Sigmoid colon (tissue), 7 donors: ENCODE measurements around the gene THBS1. TPM values are rescaled to one million over a fixed set of nuclear protein-coding genes. Genes with fewer than 3 reads are reported as not detected.
A peak's percentile ranks its signal among the peaks of the same experiment; 100 is the strongest.

ENCODE experiments used
- DNase-seq: peaks from one replicate; pipeline ENCODE4 v3.0.0-alpha.2; 2019
- H3K27ac ChIP-seq, 4 donors: fragments of 200-600 bp; sonication (generic); one replicate each; pipeline ENCODE4 v1.5.1; 2016 to 2019; ENCODE audit warnings: mild to moderate bottlenecking in 1 of 4
- H3K27me3 ChIP-seq, 3 donors: fragments of 200-600 bp; sonication (generic); one replicate each; pipeline ENCODE4 v1.5.1; 2019; ENCODE audit warnings: mild to moderate bottlenecking in 1 of 3
- H3K36me3 ChIP-seq, 4 donors: fragments of 200-600 bp; sonication (generic); one replicate each; pipeline ENCODE4 v1.5.1; 2016 to 2019
- H3K4me1 ChIP-seq, 4 donors: fragments of 200-600 bp; sonication (generic); one replicate each; pipeline ENCODE4 v1.5.1; 2017 to 2019
- H3K4me3 ChIP-seq, 4 donors: fragments of 200-600 bp; sonication (generic); one replicate each; pipeline ENCODE4 v1.5.1; 2017 to 2019; ENCODE audit warnings: mild to moderate bottlenecking in 2 of 4, moderate library complexity in 1 of 4
- H3K9me3 ChIP-seq, 4 donors: fragments of 200-600 bp in 3 of 4; sonication (generic) in 3 of 4; one replicate each; pipeline versions ENCODE4 v1.5.1 to v1.6.1; 2013 to 2019
- CTCF ChIP-seq, 4 experiments: fragments of 450-650 bp in 3 of 4; fragments of 200-600 bp in 1 of 4; IDR thresholded peaks; one replicate each; pipeline ENCODE4 v1.5.1; 2016 to 2019; ENCODE audit warnings: antibody characterized with exemption in 4 of 4, mild to moderate bottlenecking in 3 of 4, moderate library complexity in 2 of 4
- EP300 ChIP-seq, 4 donors: sonication (generic); formaldehyde crosslinking; IDR thresholded peaks; one replicate each; pipeline ENCODE4 v1.6.1; 2017; ENCODE audit warnings: antibody characterized with exemption in 4 of 4
- POLR2A ChIP-seq, 2 donors: fragments of 450-650 bp; IDR thresholded peaks; one replicate each; pipeline ENCODE4 v1.6.1; 2016; ENCODE audit warnings: antibody characterized with exemption in 2 of 2, mild to moderate bottlenecking in 2 of 2, moderate library complexity in 2 of 2
- POLR2AphosphoS5 ChIP-seq, 4 donors: sonication (generic); formaldehyde crosslinking; IDR thresholded peaks; one replicate each; pipeline ENCODE4 v1.6.1; 2017; ENCODE audit warnings: antibody characterized with exemption in 4 of 4
- WGBS, 2 donors: extraction: QIAGEN DNeasy Blood & Tissue Kit; methylation state at CpG; one replicate each; pipeline ENCODE4 v1.1.7; 2013; 5-methylcytosine and 5-hydroxymethylcytosine counted together
- intact Hi-C: fragments of 100-400 bp; cut with DNase I; formaldehyde crosslinking; loops from one replicate; pipeline ENCODE4 v1.15.1; 2023
- polyA plus RNA-seq, 3 donors: library from polyadenylated mRNA; stranded (reverse); fragments of 200-250 nt; gene quantifications; one replicate each; pipeline ENCODE4 v1.2.3, GENCODE V29; 2013
- total RNA-seq, 4 donors: library from RNA; depleted of rRNA; stranded (reverse); fragments of >200 nt; gene quantifications; one replicate each; pipeline ENCODE4 v1.1.0, GENCODE V29; 2016
- donor health status: healthy with polysubstance abuse.
- donor health status: Bipolar disorder and iron deficiency.
- donor health status: healthy.

THBS1 gene
- total and polyA plus RNA-seq, 7 donors = 13.2 to 3,974 (median 172) TPM

- intact Hi-C loops = no loop called here
- no peaks in the 10 kb centered on the region for H3K27me3 ChIP-seq
- H3K4me1 ChIP-seq = no peaks in the 10 kb centered on the region
- no peak overlapping the region for H3K27ac ChIP-seq
- 91 to 92% methylated on average over 4 of the region's 4 CpGs for WGBS, 2 donors
- DNase-seq = no peak
- H3K4me3 ChIP-seq = no peak overlapping the region
- no peaks in the 10 kb centered on the region for H3K9me3 ChIP-seq
- TF ChIP-seq CTCF (IDR thresholded peaks at IDR 0.05) (no peak), POLR2A (IDR thresholded peaks at IDR 0.05) (no peak), EP300 (IDR thresholded peaks at IDR 0.05) (no peak), POLR2AphosphoS5 (IDR thresholded peaks at IDR 0.05) (no peak)
- no peaks in the 10 kb centered on the region for H3K36me3 ChIP-seq
These were observed 15.8 kb upstream of the THBS1 start for GRCh38 chr15:39564972-39565665.

GRCh38 chr15:39565851-39566250, 15.0 kb upstream of the THBS1 start:
- intact Hi-C loops = no loop called here
- H3K27ac ChIP-seq = no peak overlapping the region
- no peak for DNase-seq

GRCh38 chr15:39573287-39573686, 7.6 kb upstream of the THBS1 start:
- WGBS, 2 donors = 74 to 90% methylated on average over 2 of the region's 2 CpGs
- no peak for TF ChIP-seq EP300 (IDR thresholded peaks at IDR 0.05)
- TF ChIP-seq CTCF (IDR thresholded peaks at IDR 0.05) = no peak
- TF ChIP-seq POLR2AphosphoS5 (IDR thresholded peaks at IDR 0.05) = no peak
- no peak for TF ChIP-seq POLR2A (IDR thresholded peaks at IDR 0.05)
- no peaks in the 10 kb centered on the region for H3K36me3 ChIP-seq
- H3K9me3 ChIP-seq = no peaks in the 10 kb centered on the region
- DNase-seq = no peak
- peak overlapping the region in 3 of 4 donors; percentile 1 to 55 (median 17) for H3K27ac ChIP-seq
- no peaks in the 10 kb centered on the region for H3K27me3 ChIP-seq
- peaks cover 0 to 17% (median 15%) of the 10 kb centered on the region in 4 donors for H3K4me1 ChIP-seq
- intact Hi-C loops = no loop called here
- H3K4me3 ChIP-seq = no peak overlapping the region

More at GRCh38 chr15:39565851-39566250, 15.0 kb upstream of the THBS1 start:
- WGBS, 2 donors = 98 to 100% methylated on average over 2 of the region's 2 CpGs
- Histone ChIP-seq H3K4me3 (no peak overlapping the region), H3K9me3 (no peaks in the 10 kb centered on the region), H3K27me3 (no peaks in the 10 kb centered on the region), H3K4me1 (no peaks in the 10 kb centered on the region), H3K36me3 (no peaks in the 10 kb centered on the region)
- TF ChIP-seq POLR2AphosphoS5 (IDR thresholded peaks at IDR 0.05) = no peak
- TF ChIP-seq CTCF (IDR thresholded peaks at IDR 0.05) = no peak
- no peak for TF ChIP-seq EP300 (IDR thresholded peaks at IDR 0.05)
- no peak for TF ChIP-seq POLR2A (IDR thresholded peaks at IDR 0.05)

GRCh38 chr15:39573844-39574243, 7.0 kb upstream of the THBS1 start:
- no peak for DNase-seq
- 75 to 83% methylated on average over 4 of the region's 4 CpGs for WGBS, 2 donors
- Histone ChIP-seq H3K27ac (peak overlapping the region; percentile 25 to 55 (median 42)), H3K27me3 (no peaks in the 10 kb centered on the region), H3K4me1 (peaks cover 0 to 21% (median 21%) of the 10 kb centered on the region in 4 donors), H3K9me3 (no peaks in the 10 kb centered on the region), H3K4me3 (no peak overlapping the region), H3K36me3 (no peaks in the 10 kb centered on the region)
- TF ChIP-seq CTCF (IDR thresholded peaks at IDR 0.05) = no peak
- peak in 3 of 4 donors; percentile 57 to 60 (median 59) for TF ChIP-seq POLR2AphosphoS5 (IDR thresholded peaks at IDR 0.05)
- TF ChIP-seq EP300 (IDR thresholded peaks at IDR 0.05) = peak in 1 of 4 donors; percentile 46
- intact Hi-C loops = no loop called here
